Trophoblast cell (in vitro differentiated cells and primary cell): ENCODE data around the gene C1R.
"Not testable (repeated sequence)": the region's sequence is repeated elsewhere in the genome, so short reads cannot be mapped to it uniquely, and the experiment has no call there.

Source experiments
- DNase-seq, 2 donors: peaks; one replicate each; pipeline ENCODE4 v3.0.0-alpha.2; 2016
- H2AFZ ChIP-seq: 2 replicates; pipeline ENCODE4 v1.6.1; 2013; ENCODE audit warnings: low read length, moderate library complexity, mild to moderate bottlenecking; ENCODE audit not compliant: insufficient read depth, poor library complexity
- H2AK5ac ChIP-seq: 2 replicates; pipeline ENCODE4 v1.6.1; 2013; ENCODE audit warnings: mild to moderate bottlenecking, low read length
- H2BK120ac ChIP-seq: 2 replicates; pipeline ENCODE4 v1.6.1; 2013; ENCODE audit warnings: low read length, mild to moderate bottlenecking, moderate library complexity; ENCODE audit not compliant: insufficient read depth, poor library complexity
- H2BK12ac ChIP-seq: 2 replicates; pipeline ENCODE4 v1.6.1; 2013; ENCODE audit warnings: mild to moderate bottlenecking, low read length, moderate library complexity
- H2BK5ac ChIP-seq: 2 replicates; pipeline ENCODE4 v1.6.1; 2013; ENCODE audit warnings: low read length, low read depth, moderate library complexity, mild to moderate bottlenecking; ENCODE audit not compliant: poor library complexity
- H3K14ac ChIP-seq: 2 replicates; pipeline ENCODE4 v1.6.1; 2013; ENCODE audit warnings: mild to moderate bottlenecking, low read length
- H3K18ac ChIP-seq: 2 replicates; pipeline ENCODE4 v1.6.1; 2013; ENCODE audit warnings: mild to moderate bottlenecking, low read length
- H3K23ac ChIP-seq: 2 replicates; pipeline ENCODE4 v1.6.1; 2013; ENCODE audit warnings: low read length
- H3K27ac ChIP-seq: 2 replicates; pipeline ENCODE4 v1.5.1; 2013; ENCODE audit warnings: low read depth, mild to moderate bottlenecking, inconsistent platforms, low read length, moderate library complexity
- H3K27me3 ChIP-seq: 2 replicates; pipeline ENCODE4 v1.6.1; 2013; ENCODE audit warnings: inconsistent platforms, mild to moderate bottlenecking, low read length, moderate library complexity; ENCODE audit not compliant: insufficient read depth
- H3K36me3 ChIP-seq, 2 experiments: 1 replicate in 1 of 2; 2 replicates in 1 of 2; pipeline ENCODE4 v1.6.1; 2013; ENCODE audit warnings: low read length in 2 of 2, mild to moderate bottlenecking in 2 of 2, moderate library complexity in 1 of 2; ENCODE audit not compliant: insufficient read depth in 2 of 2, control insufficient read depth in 1 of 2
- H3K4ac ChIP-seq: 2 replicates; pipeline ENCODE4 v1.6.1; 2013; ENCODE audit warnings: low read depth, mild to moderate bottlenecking, low read length, moderate library complexity
- H3K4me1 ChIP-seq, 2 experiments: 1 replicate in 1 of 2; 2 replicates in 1 of 2; pipeline ENCODE4 v1.6.1; 2013; ENCODE audit warnings: low read length in 2 of 2, mild to moderate bottlenecking in 2 of 2, moderate library complexity in 1 of 2; ENCODE audit not compliant: insufficient read depth in 2 of 2, control insufficient read depth in 1 of 2
- H3K4me2 ChIP-seq: 2 replicates; pipeline ENCODE4 v1.6.1; 2013; ENCODE audit warnings: inconsistent platforms, mild to moderate bottlenecking, low read length, moderate library complexity
- H3K4me3 ChIP-seq: 2 replicates; pipeline ENCODE4 v1.5.1; 2013; ENCODE audit warnings: mild to moderate bottlenecking, low read depth, low read length, inconsistent platforms
- H3K79me1 ChIP-seq: one replicate; pipeline ENCODE4 v1.6.1; 2013; ENCODE audit warnings: low read length
- H3K79me2 ChIP-seq: 2 replicates; pipeline ENCODE4 v1.6.1; 2013; ENCODE audit warnings: low read length, mild to moderate bottlenecking; ENCODE audit not compliant: control insufficient read depth, insufficient read depth, poor library complexity
- H3K9ac ChIP-seq: 2 replicates; pipeline ENCODE4 v1.6.1; 2013; ENCODE audit warnings: mild to moderate bottlenecking, low read length
- H3K9me3 ChIP-seq: 2 replicates; pipeline ENCODE4 v1.6.1; 2013; ENCODE audit warnings: low read depth, mild to moderate bottlenecking, control low read depth, inconsistent platforms, low read length; ENCODE audit not compliant: insufficient read depth
- H4K12ac ChIP-seq: 2 replicates; pipeline ENCODE4 v1.6.1; 2013; ENCODE audit warnings: low read depth, mild to moderate bottlenecking, low read length, moderate library complexity
- H4K8ac ChIP-seq: 2 replicates; pipeline ENCODE4 v1.6.1; 2013; ENCODE audit warnings: low read depth, mild to moderate bottlenecking, low read length, moderate library complexity
- H4K91ac ChIP-seq: one replicate; pipeline ENCODE4 v1.6.1; 2013; ENCODE audit warnings: low read depth, mild to moderate bottlenecking, low read length, moderate library complexity
- WGBS: extraction: QIAGEN DNeasy Blood & Tissue Kit; methylation state at CpG from one replicate; pipeline ENCODE4 v1.1.7; 2013; ENCODE audit warnings: missing lambda C conversion rate; ENCODE audit not compliant: insufficient read length, insufficient coverage; ENCODE audit errors: extremely low coverage; 5-methylcytosine and 5-hydroxymethylcytosine counted together

C1R gene

DNA sequence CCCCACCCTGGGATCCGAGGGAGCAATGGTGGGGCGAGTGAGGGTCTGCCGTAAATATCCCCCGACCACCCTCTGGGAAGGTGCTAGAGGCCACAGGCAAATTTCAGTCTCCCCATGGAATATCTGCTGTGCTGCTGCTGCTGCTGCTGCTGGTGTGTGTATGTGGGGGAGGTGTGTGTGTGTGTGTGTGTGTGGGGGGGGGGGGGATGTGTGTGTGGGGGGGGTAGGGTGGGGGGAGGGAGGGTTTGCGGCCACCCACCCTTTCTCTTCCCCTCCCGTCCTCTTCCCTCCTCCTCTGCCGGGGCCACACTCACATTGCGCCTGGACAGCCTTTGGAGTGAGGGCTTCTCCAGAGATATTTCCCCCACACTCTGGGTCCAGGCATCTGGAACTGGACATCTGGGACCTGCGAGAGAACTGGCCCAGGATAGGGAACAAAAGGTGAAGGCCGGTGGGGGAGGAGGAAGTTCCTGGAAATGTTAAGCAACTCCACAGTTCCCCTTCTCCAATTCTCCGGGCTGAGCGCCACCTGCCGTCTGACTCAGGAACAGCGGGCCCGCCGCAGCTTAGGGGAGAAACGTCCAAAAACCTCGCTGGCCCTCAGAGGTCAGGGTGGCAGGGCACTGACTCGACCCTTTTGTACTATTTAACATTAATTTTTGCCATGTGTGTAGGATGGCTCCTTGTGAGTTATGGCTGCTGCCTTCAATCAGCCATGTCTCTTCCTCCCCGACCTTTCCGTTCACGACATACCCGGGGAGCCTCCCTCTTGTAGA is 16.7 kb upstream of the C1R start, which contains the start of gene C1RL:
TSS of gene C1RL (minus strand) at position 419 of the 776 bp plus-strand sequence. CDS start at position 385, 34 bp downstream.
- Histone ChIP-seq H4K8ac (peak within 1 kb of the TSS; percentile 94), H2AK5ac (peak within 1 kb of the TSS; percentile 93), H4K91ac (peak within 1 kb of the TSS; percentile 94), H3K18ac (peak within 1 kb of the TSS; percentile 91), H3K79me1 (peaks cover 11% of the 10 kb centered on the region), H3K14ac (peak within 1 kb of the TSS; percentile 94), H2BK5ac (peak within 1 kb of the TSS; percentile 91), H3K4ac (peak within 1 kb of the TSS; percentile 59), H3K79me2 (peaks cover 3% of the 10 kb centered on the region), H3K4me3 (peak within 1 kb of the TSS; percentile 78), H3K27ac (peak within 1 kb of the TSS; percentile 72), H3K4me2 (peak within 1 kb of the TSS; percentile 75), H2AFZ (peak within 1 kb of the TSS; percentile 61), H3K9me3 (no peaks in the 10 kb centered on the region), H3K23ac (no peak within 1 kb of the TSS), H3K27me3 (no peaks in the 10 kb centered on the region), H2BK12ac (no peak within 1 kb of the TSS), H2BK120ac (peak within 1 kb of the TSS; percentile 83), H3K4me1 (peaks cover 0 to 2% of the 10 kb centered on the region in 2 experiments), H4K12ac (peak within 1 kb of the TSS; percentile 94), H3K9ac (peak within 1 kb of the TSS; percentile 86), H3K36me3 (peaks cover 0 to 5% of the 10 kb centered on the region in 2 experiments)
- no CpG with 5 or more reads among the region's 23 CpGs for WGBS
- DNase-seq, result peak; percentile 76 to 90

DNA sequence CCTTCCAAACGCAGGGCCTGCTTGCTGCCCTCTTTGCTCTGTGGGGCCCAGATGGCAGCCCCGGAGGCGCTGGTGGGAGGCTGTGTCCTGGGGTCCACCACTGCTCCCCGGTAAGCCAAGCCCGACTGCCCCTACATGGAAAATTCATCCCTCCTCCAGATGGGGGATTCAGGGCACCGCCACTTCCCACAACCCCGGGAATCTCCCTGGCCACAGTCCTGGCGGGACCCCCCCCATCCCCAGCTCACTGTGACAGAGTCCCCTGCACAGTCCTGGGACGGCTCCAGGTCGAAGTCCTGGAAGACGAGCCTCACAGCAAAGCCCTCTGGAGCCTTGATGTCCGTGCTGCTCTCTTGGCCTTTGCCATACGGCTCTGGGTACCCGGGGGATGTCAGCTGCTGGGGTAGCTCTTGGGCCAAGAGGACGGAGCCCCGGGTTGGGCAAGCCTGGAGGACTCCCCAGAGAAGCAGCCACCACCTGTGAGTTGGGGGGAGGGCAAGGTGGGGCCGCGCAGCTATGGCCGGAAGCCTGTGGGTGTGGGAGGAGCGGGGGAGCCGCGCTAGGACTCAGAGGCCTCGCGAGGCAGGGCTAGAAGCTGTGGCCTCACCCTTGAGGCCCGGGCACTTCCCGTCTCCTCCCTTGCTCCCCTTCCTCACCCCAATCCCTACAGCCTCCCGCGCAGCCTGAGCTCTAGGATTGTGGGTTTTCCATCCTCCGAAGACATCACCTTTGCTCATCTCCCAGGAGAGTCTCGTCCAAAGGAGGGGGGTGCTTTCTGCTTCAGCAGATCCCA is 16.0 kb upstream of the C1R start:
- H2AK5ac ChIP-seq, result peak overlapping the region; percentile 93
- no CpG with 5 or more reads among the region's 30 CpGs for WGBS
- peak overlapping the region; percentile 94 for H4K91ac ChIP-seq
- H2BK5ac ChIP-seq, result peak overlapping the region; percentile 55
- H3K27ac ChIP-seq, result peak overlapping the region; percentile 72
- peak overlapping the region; percentile 84 for H3K9ac ChIP-seq
- H3K4me3 ChIP-seq, result peak overlapping the region; percentile 78
- no peak overlapping the region for H2BK12ac ChIP-seq
- no peaks in the 10 kb centered on the region for H3K27me3 ChIP-seq
- peak overlapping the region; percentile 61 for H2AFZ ChIP-seq
- peaks cover 0 to 5% of the 10 kb centered on the region in 2 experiments for H3K36me3 ChIP-seq
- peak overlapping the region; percentile 93 for H4K8ac ChIP-seq
- peak overlapping the region; percentile 94 for H4K12ac ChIP-seq
- no peak overlapping the region for H3K23ac ChIP-seq
- peak overlapping the region; percentile 91 for H3K14ac ChIP-seq
- H2BK120ac ChIP-seq, result peak overlapping the region; percentile 83
- H3K18ac ChIP-seq, result peak overlapping the region; percentile 70
- no peaks in the 10 kb centered on the region for H3K9me3 ChIP-seq
- peaks cover 3% of the 10 kb centered on the region for H3K79me2 ChIP-seq
- H3K4me2 ChIP-seq, result peak overlapping the region; percentile 75
- H3K79me1 ChIP-seq, result peaks cover 11% of the 10 kb centered on the region
- peak overlapping the region; percentile 59 for H3K4ac ChIP-seq
- H3K4me1 ChIP-seq, result peaks cover 0 to 2% of the 10 kb centered on the region in 2 experiments
- no peak for DNase-seq

- Histone ChIP-seq H3K4me3 (no peak overlapping the region), H3K18ac (peak overlapping the region; percentile 70), H3K23ac (no peak overlapping the region), H3K9ac (no peak overlapping the region), H2BK120ac (no peak overlapping the region), H3K4me1 (peaks cover 0 to 2% of the 10 kb centered on the region in 2 experiments), H3K27ac (no peak overlapping the region), H2AFZ (no peak overlapping the region), H2AK5ac (no peak overlapping the region), H2BK12ac (no peak overlapping the region), H4K12ac (peak overlapping the region; percentile 55), H4K91ac (peak overlapping the region; percentile 94), H3K79me1 (peaks cover 11% of the 10 kb centered on the region), H2BK5ac (no peak overlapping the region), H3K4me2 (peak overlapping the region; percentile 75), H4K8ac (peak overlapping the region; percentile 93), H3K79me2 (peaks cover 3% of the 10 kb centered on the region), H3K14ac (peak overlapping the region; percentile 10), H3K27me3 (no peaks in the 10 kb centered on the region), H3K4ac (peak overlapping the region; percentile 28), H3K36me3 (peaks cover 0 to 5% of the 10 kb centered on the region in 2 experiments), H3K9me3 (no peaks in the 10 kb centered on the region)
- WGBS, result no CpG with 5 or more reads among the region's 3 CpGs
- no peak for DNase-seq
Observed at GRCh38 chr12:7107636-7108002, 15.4 kb upstream of the C1R start.

DNA sequence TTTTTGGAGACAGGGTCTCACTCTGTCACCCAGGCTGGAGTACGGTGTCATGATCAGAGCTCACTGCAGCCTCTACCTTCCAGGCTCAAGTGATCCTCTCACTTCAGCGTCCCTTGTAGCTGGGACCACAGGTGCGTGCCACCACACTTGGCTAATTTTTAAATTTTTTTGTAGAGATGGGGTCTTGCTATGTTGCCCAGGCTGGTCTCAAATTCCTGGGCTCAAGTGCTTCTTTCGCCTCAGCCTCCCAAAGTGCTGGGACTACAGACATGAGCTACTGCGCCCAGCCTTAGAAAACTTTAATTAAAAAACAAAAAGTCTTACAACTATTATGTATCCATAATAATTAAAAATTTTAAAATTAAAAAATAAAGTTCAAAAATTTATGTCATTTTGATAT is 14.9 kb upstream of the C1R start:
- H4K91ac ChIP-seq, H3K9me3 ChIP-seq, H3K36me3 ChIP-seq, H4K12ac ChIP-seq, H4K8ac ChIP-seq, DNase-seq, H3K27me3 ChIP-seq, H2AFZ ChIP-seq, H3K4me1 ChIP-seq, H3K79me2 ChIP-seq, H2BK120ac ChIP-seq, H3K18ac ChIP-seq, H3K23ac ChIP-seq, H3K14ac ChIP-seq, H2BK12ac ChIP-seq, H2BK5ac ChIP-seq, H3K27ac ChIP-seq, H2AK5ac ChIP-seq, H3K4me2 ChIP-seq, H3K9ac ChIP-seq, H3K4ac ChIP-seq, H3K4me3 ChIP-seq: not testable (repeated sequence)
- H3K79me1 ChIP-seq, result peaks cover 11% of the 10 kb centered on the region
- WGBS, result no CpG with 5 or more reads among the region's 5 CpGs
